Esophagus squamous epithelium (tissue), 4 donors: Measurements from ENCODE around the gene SERPINF2.

Experiments used
- CTCF ChIP-seq, 6 experiments: fragments of 450-650 bp in 4 of 6; fragments of 200-600 bp in 2 of 6; sonication (generic) in 2 of 6; IDR thresholded peaks; one replicate each; pipeline ENCODE4 v1.5.1; 2016 to 2019; ENCODE audit warnings: antibody characterized with exemption in 6 of 6, mild to moderate bottlenecking in 4 of 6, moderate library complexity in 4 of 6
- POLR2A ChIP-seq, 4 donors: fragments of 450-650 bp; IDR thresholded peaks; one replicate each; pipeline ENCODE4 v1.6.1; 2017; ENCODE audit warnings: antibody characterized with exemption in 4 of 4, mild to moderate bottlenecking in 4 of 4, moderate library complexity in 3 of 4

- TF ChIP-seq POLR2A (IDR thresholded peaks at IDR 0.05) (no peak), CTCF (IDR thresholded peaks at IDR 0.05) (no peak)
These were observed 7.3 kb upstream of the SERPINF2 start for GRCh38 chr17:1735418-1735817.
